Neuron (in vitro differentiated cells): ENCODE measurements around the gene CAMTA1.
"Not testable (repeated sequence)": the region's sequence is repeated elsewhere in the genome, so short reads cannot be mapped to it uniquely, and the experiment has no call there.

Experiments used
- H2AFZ ChIP-seq: one replicate; pipeline ENCODE4 v1.6.1; 2013; ENCODE audit warnings: low read depth, mild to moderate bottlenecking, inconsistent platforms, low read length, moderate library complexity
- H3K27me3 ChIP-seq: one replicate; pipeline ENCODE4 v1.6.1; 2013; ENCODE audit warnings: low read length; ENCODE audit not compliant: insufficient read depth
- H3K36me3 ChIP-seq: one replicate; pipeline ENCODE4 v1.6.1; 2013; ENCODE audit warnings: low read length; ENCODE audit not compliant: insufficient read depth
- H3K4me1 ChIP-seq: one replicate; pipeline ENCODE4 v1.6.1; 2013; ENCODE audit warnings: low read length; ENCODE audit not compliant: insufficient read depth
- H3K4me3 ChIP-seq: 2 replicates; pipeline ENCODE4 v1.5.1; 2013; ENCODE audit warnings: mild to moderate bottlenecking, low read length, moderate library complexity
- H3K9me3 ChIP-seq: one replicate; pipeline ENCODE4 v1.6.1; 2013; ENCODE audit warnings: low read length

CAMTA1 gene

DNA sequence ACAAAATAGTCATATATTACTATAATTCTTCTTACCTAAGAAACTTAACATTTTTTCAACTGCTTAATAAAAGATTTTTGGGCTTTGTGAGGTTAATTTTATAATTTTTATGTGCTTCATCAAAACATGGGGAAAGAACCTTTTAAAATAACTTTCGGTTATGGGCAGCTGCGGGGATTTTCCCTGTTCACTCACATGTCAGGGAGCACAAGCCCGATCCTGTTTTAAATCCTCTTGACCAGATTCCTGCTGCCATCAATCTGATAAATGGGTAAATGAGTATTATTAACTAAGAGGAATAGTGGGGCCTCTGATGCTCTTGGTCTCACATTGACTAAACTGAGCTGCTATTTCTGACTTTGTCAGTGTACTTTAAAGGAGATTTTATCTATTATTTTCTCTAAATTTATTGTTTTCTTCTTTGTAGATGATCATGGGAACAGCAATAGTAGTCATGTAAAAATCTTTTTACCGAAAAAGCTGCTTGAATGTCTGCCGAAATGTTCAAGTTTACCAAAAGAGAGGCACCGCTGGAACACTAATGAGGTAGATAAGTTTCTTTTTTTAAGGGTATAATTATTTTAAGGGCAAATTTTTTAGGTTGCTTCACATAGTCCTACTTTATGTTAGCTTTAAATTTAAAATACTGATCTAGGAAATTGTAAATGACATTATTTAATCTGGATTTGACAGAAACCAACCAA lies 39.6 kb downstream of the CAMTA1 start:
- H2AFZ ChIP-seq, result no peak overlapping the region
- no peak overlapping the region for H3K4me3 ChIP-seq
- no peaks in the 10 kb centered on the region for H3K27me3 ChIP-seq

DNA sequence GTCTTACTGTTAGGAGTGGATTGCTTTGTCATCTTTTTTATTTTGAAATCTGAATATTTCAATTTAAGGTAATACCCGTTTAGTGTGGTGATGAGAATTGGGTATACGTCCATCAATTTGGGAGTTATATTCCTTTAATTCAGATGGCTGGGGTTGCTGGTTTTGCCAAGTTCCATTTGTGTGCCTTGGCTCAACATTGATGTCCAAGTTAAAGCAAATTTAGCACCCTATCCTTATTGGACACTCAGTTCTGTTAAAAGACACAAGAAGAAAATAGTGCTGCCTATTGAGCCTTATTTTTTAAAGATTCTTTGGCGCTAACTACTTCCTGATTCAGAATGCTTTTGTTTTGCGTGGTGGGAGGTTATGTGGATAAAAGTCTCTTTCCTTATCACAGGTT lies 40.6 kb downstream of the CAMTA1 start:
- Histone ChIP-seq H3K36me3 (peaks cover 27% of the 10 kb centered on the region), H3K4me1 (peaks cover 3% of the 10 kb centered on the region), H3K27me3 (no peaks in the 10 kb centered on the region), H3K9me3 (no peaks in the 10 kb centered on the region), H3K4me3 (no peak overlapping the region), H2AFZ (no peak overlapping the region)

More for the DNA sequence above, 39.6 kb downstream of the CAMTA1 start:
- peaks cover 3% of the 10 kb centered on the region for H3K4me1 ChIP-seq
- H3K36me3 ChIP-seq, result peaks cover 30% of the 10 kb centered on the region
- H3K9me3 ChIP-seq, result no peaks in the 10 kb centered on the region

DNA sequence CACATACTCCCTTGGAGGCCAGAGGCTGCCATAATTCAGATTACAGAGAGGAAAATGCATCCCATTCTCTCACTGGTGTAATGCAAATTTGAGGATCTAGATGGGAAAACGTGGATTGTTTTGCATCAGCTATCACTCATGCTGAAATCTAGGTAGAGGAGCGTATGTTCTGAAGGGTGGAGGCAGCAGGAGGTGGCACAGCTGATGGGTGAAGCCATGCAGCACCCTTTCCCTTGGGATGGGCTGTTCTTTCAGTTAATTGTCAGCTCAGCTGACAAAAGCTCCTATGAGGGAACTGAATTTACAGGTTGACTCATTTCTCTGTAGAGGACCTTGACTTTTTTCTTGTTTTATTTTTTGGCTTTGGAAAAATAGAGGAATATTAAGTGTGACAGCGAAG lies 41.8 kb downstream of the CAMTA1 start:
- no peak overlapping the region for H3K4me3 ChIP-seq
- peaks cover 27% of the 10 kb centered on the region for H3K36me3 ChIP-seq
- H3K4me1 ChIP-seq, result peaks cover 3% of the 10 kb centered on the region
- H3K27me3 ChIP-seq, result no peaks in the 10 kb centered on the region
- no peaks in the 10 kb centered on the region for H3K9me3 ChIP-seq
- no peak overlapping the region for H2AFZ ChIP-seq

DNA sequence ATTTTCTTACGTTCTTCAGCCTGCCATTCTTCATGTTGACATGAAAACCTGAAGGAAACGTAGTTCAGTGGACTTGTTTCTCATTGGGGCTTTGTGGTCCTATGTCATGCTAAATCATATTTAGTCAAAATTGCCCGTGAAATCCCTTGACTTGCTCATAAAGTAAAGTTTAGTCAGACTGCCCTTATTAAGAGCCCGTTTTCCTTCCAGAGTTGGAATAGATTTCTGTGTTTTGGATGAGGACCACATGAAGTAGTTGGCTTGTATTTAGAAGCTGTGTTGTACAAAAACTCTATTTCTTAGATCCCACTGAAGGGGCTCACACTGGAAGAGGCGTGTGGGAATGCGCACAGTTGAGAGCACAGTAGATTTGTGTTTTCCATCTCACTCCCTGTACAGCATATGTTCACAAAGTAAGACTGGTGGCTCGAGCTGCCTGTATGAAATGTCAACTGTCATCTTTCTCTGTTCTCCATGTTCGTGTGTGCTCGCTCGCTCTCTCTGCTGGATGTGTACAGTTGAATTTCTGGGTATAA lies 42.4 kb downstream of the CAMTA1 start:
- no peak overlapping the region for H3K4me3 ChIP-seq
- no peaks in the 10 kb centered on the region for H3K27me3 ChIP-seq
- no peaks in the 10 kb centered on the region for H3K4me1 ChIP-seq
- no peak overlapping the region for H2AFZ ChIP-seq
- no peaks in the 10 kb centered on the region for H3K9me3 ChIP-seq
- peaks cover 27% of the 10 kb centered on the region for H3K36me3 ChIP-seq

DNA sequence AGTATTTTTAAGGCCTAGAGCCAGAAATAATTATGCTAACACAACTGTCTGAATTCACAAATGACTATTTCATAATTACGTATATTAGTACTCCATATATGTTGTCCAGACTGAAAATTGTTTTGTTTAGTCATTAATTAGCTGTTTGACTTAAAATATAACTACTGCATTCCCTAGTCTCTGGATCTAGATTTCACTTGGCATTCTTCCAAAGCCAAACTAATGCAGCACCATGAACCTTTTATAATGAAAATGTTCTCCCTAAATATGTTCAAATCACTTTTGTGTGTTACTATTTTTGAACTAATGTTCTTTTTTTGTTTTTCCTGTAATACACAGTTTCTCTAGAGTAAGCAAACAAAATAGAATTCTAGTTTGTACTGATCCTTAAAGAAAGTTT lies 46.1 kb downstream of the CAMTA1 start:
- Histone ChIP-seq H2AFZ (no peak overlapping the region), H3K27me3 (no peaks in the 10 kb centered on the region), H3K4me3 (no peak overlapping the region), H3K4me1 (no peaks in the 10 kb centered on the region), H3K9me3 (no peaks in the 10 kb centered on the region), H3K36me3 (peaks cover 16% of the 10 kb centered on the region)

DNA sequence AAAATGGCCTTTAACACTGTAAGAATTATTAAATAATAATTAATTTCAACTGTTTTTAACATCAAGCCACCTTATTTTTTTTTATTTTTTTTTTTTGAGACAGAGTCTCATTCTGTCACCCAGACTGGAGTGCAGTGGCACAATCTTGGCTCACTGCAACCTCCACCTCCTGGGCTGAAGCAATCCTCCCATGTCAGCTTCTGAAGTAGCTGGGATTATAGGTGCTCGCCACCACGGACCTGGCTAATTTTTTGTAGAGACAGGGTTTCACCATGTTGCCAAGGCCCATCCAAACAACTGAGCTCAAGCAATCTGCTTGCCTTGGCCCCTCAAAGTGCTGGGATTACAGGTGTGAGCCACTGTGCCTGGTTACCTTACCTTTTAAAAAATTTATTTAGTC lies 46.8 kb downstream of the CAMTA1 start:
- H3K27me3 ChIP-seq, H2AFZ ChIP-seq, H3K4me3 ChIP-seq, H3K4me1 ChIP-seq, H3K9me3 ChIP-seq: not testable (repeated sequence)
- peaks cover 16% of the 10 kb centered on the region for H3K36me3 ChIP-seq

DNA sequence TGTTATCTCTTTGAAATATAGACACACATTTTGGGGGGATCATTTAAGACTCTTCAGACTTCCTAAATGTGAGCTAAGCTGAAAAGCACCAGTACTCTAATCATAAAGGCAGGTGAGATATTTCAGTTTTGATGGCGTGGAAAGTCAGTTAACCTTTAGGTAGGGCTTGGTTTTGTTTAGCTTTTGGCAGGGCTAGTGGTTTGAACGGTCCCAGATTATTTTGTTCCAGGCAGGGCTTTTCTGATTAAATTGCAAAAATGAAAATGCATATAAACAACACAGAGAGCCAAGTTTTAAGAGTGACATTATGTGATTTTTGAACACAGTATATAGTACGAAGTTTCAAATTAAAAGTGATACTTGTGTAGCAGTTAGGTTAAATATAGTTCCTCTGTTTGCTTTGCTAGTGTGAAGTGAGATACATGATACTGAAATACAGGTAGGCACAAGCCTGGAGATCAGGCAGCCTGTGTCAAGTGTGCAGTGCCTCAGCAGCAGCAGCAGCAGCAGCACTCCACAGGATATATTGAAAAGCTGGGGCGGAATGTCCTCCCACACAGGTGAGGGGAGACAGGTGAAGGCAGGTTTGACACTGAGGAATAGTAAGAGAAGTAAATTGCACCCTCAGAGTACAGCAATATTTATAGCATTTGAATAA lies 47.4 kb downstream of the CAMTA1 start:
- Histone ChIP-seq H3K4me3 (no peak overlapping the region), H3K4me1 (no peaks in the 10 kb centered on the region), H3K27me3 (no peaks in the 10 kb centered on the region), H3K36me3 (peaks cover 12% of the 10 kb centered on the region), H3K9me3 (no peaks in the 10 kb centered on the region), H2AFZ (no peak overlapping the region)

DNA sequence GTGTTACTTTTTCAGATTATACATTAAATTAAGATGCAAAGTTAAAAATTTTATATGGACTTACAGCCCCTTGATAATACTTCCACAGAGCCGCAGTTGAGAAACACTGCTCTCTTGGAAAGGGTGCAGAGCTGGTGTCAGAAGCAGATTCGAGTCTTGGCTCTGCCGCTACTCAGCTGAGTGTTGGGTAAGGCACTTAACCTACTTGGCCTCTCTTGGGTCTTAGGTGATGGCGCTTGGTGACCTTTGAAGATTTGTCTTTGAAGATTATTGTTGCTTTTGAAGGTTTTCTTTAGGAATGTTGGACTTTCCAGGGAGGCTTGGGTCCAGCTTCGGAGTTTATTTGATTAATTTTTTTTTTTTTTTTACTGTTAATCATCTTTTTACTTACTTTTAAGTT lies 48.5 kb downstream of the CAMTA1 start:
- no peaks in the 10 kb centered on the region for H3K4me1 ChIP-seq

DNA sequence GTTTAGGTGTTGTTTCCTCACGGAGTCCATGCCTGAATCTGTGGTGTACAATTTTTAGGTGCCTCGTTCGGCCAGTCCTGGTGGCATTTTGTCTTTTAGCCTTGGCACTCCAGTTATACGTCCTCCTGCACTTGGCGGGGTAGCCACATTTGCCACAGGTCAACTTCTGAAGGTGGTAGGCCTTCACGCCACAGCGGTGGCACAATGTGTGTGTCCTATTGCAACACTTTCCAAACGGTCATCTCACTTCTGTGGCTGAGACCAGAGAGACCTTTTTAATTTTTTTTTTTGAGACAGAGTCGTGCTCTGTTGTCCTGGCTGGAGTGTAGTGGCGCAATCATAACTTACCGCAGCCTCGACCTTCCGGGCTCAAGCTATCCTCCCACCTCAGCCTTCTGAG lies 49.1 kb downstream of the CAMTA1 start:
- Histone ChIP-seq H3K27me3 (no peaks in the 10 kb centered on the region), H3K9me3 (no peaks in the 10 kb centered on the region), H3K36me3 (peaks cover 10% of the 10 kb centered on the region), H3K4me1 (no peaks in the 10 kb centered on the region), H3K4me3 (no peak overlapping the region), H2AFZ (no peak overlapping the region)

More for the DNA sequence above, 48.5 kb downstream of the CAMTA1 start:
- no peak overlapping the region for H3K4me3 ChIP-seq
- no peaks in the 10 kb centered on the region for H3K9me3 ChIP-seq
- no peak overlapping the region for H2AFZ ChIP-seq
- no peaks in the 10 kb centered on the region for H3K27me3 ChIP-seq
- H3K36me3 ChIP-seq, result peaks cover 11% of the 10 kb centered on the region

DNA sequence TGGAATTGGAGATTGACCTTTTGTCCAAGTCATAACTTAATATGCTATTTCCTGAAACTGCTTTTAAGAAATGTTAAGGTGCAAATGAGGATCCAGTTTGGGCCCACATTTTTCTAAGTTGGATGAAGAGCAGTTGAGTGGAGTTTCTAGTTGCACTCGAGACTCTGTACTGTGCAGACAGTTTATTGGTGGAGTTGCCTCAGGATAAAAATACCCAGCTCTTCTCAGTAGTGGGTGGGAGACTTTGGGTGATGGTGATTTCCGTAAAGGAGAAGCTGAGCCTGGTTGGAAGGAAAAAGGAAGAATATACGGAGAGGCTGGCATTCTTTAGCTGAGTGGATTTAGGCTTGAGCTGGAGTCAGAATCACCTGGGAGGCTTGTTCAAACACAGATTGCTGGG lies 49.9 kb downstream of the CAMTA1 start:
- Histone ChIP-seq H3K4me3 (no peak overlapping the region), H2AFZ (no peak overlapping the region), H3K4me1 (no peaks in the 10 kb centered on the region), H3K9me3 (no peaks in the 10 kb centered on the region), H3K36me3 (peaks cover 5% of the 10 kb centered on the region), H3K27me3 (no peaks in the 10 kb centered on the region)

DNA sequence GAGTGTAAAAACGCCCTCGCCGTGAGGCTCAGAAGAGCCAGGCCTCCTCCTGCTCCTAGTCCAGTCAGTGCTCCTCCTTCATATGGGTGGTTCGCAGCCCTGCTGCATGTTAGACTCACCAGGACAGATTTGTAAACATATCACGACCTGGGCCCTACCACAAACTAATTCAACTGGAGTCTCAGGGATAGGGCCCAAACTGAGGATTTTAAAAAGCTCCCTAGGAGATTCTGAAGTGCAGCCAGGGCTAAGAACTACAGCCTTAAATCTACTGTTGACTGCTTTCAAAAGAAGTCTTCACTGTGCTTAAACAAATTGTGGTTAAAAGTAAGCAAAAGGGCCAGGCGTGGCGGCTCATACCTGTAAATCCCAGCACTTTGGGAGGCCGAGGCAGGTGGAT lies 57.0 kb downstream of the CAMTA1 start:
- Histone ChIP-seq H2AFZ (no peak overlapping the region), H3K9me3 (peaks cover 8% of the 10 kb centered on the region), H3K4me3 (no peak overlapping the region)

DNA sequence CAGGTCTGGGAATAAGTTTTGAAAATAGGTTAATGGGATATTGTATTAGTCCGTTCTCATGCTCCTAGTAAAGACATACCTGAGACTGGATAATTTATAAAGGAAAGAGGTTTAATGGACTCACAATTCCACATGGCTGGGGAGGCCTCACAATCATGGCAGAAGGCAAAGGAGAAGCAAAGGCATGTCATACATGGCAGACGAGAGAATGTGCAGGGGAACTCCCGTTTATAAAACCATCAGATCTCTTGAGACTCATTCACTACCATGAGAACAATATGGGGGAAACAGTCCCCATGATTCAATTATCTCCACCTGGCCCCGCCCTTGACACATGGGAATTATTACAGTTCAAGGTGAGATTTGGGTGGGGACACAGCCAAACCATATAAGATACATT lies 60.5 kb downstream of the CAMTA1 start:
- not testable (repeated sequence) for H3K9me3 ChIP-seq, H2AFZ ChIP-seq, H3K36me3 ChIP-seq, H3K27me3 ChIP-seq, H3K4me3 ChIP-seq, H3K4me1 ChIP-seq

More for the DNA sequence above, 57.0 kb downstream of the CAMTA1 start:
- H3K4me1 ChIP-seq, result no peaks in the 10 kb centered on the region
- H3K36me3 ChIP-seq, result peaks cover 7% of the 10 kb centered on the region
- H3K27me3 ChIP-seq, result no peaks in the 10 kb centered on the region

DNA sequence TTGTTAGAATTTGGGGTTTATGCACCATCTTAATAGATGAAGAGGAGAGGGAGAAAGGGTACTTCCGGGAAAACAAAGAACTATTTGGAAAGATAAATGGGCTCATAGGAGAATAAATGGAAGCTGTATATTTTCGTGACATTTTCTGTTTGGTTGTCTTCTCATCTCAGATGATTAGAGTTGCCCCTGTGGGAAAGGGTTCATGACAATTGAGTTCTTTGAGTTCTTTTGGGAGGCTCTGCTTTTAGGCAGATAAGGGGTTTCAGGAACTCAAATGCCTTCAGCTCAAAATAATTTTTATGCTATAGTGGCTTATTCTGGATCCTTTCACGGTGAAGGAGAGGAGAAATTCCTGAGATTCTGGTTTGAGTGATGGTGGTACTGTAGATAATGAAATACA lies 63.6 kb downstream of the CAMTA1 start:
- H3K27me3 ChIP-seq, result no peaks in the 10 kb centered on the region
- no peaks in the 10 kb centered on the region for H3K4me1 ChIP-seq
- H3K9me3 ChIP-seq, result peaks cover 4% of the 10 kb centered on the region
- H3K4me3 ChIP-seq, result no peak overlapping the region
- no peak overlapping the region for H2AFZ ChIP-seq
- H3K36me3 ChIP-seq, result peaks cover 5% of the 10 kb centered on the region
